Subcutaneous abdominal adipose tissue (tissue), 5 donors: ENCODE measurements around the gene SEC24B.

Experiments used
- H3K27ac ChIP-seq: one replicate; pipeline ENCODE4 v1.7.0; 2013; ENCODE audit warnings: low read depth, mild to moderate bottlenecking, inconsistent platforms, low read length, moderate library complexity
- H3K27me3 ChIP-seq, 5 donors: one replicate each; pipeline ENCODE4 v1.7.0; 2013; ENCODE audit warnings: low read length in 5 of 5, inconsistent platforms in 1 of 5; ENCODE audit not compliant: control insufficient read depth in 5 of 5, insufficient read depth in 4 of 5
- H3K36me3 ChIP-seq, 5 donors: one replicate each; pipeline ENCODE4 v1.7.0; 2013; ENCODE audit warnings: low read length in 5 of 5; ENCODE audit not compliant: control insufficient read depth in 5 of 5, insufficient read depth in 5 of 5
- H3K4me1 ChIP-seq, 5 donors: one replicate each; pipeline ENCODE4 v1.7.0; 2013; ENCODE audit warnings: low read length in 5 of 5, mild to moderate bottlenecking in 3 of 5, moderate library complexity in 1 of 5; ENCODE audit not compliant: control insufficient read depth in 5 of 5, insufficient read depth in 5 of 5
- H3K4me3 ChIP-seq, 5 donors: one replicate each; pipeline ENCODE4 v1.7.0; 2013; ENCODE audit warnings: low read length in 5 of 5, low read depth in 1 of 5
- H3K9ac ChIP-seq, 5 donors: one replicate each; pipeline ENCODE4 v1.7.0; 2013; ENCODE audit warnings: low read length in 5 of 5, mild to moderate bottlenecking in 4 of 5, moderate library complexity in 3 of 5
- H3K9me3 ChIP-seq, 5 donors: one replicate each; pipeline ENCODE4 v1.7.0; 2013; ENCODE audit warnings: low read length in 5 of 5; ENCODE audit not compliant: control insufficient read depth in 5 of 5
- donor health status: healthy.
- donor health status: healthy.
- donor health status: healthy.
- donor health status: healthy.
- donor health status: healthy.

Gene SEC24B

GRCh38 chr4:109429545-109429944 lies 4.1 kb upstream of the SEC24B start:
- Histone ChIP-seq H3K36me3 (peaks cover 0 to 5% (median 0%) of the 10 kb centered on the region in 5 donors), H3K9ac (no peak overlapping the region), H3K4me3 (no peak overlapping the region), H3K27me3 (no peaks in the 10 kb centered on the region), H3K27ac (no peak overlapping the region), H3K9me3 (no peaks in the 10 kb centered on the region), H3K4me1 (peaks cover 0 to 19% (median 15%) of the 10 kb centered on the region in 5 donors)

GRCh38 chr4:109432203-109432602 lies 1.4 kb upstream of the SEC24B start:
- peak overlapping the region; percentile 90 for H3K27ac ChIP-seq
- peak overlapping the region in 4 of 5 donors; percentile 12 to 96 (median 87) for H3K9ac ChIP-seq
- peaks cover 4 to 45% (median 40%) of the 10 kb centered on the region in 5 donors for H3K4me1 ChIP-seq
- no peaks in the 10 kb centered on the region for H3K9me3 ChIP-seq
- H3K36me3 ChIP-seq = peaks cover 0 to 5% (median 0%) of the 10 kb centered on the region in 5 donors
- H3K4me3 ChIP-seq = peak overlapping the region in 2 of 5 donors; percentile 66 to 71
- H3K27me3 ChIP-seq = no peaks in the 10 kb centered on the region

- Histone ChIP-seq H3K4me3 (peak overlapping the region; percentile 66 to 87 (median 86)), H3K27me3 (no peaks in the 10 kb centered on the region), H3K36me3 (peaks cover 0 to 5% (median 0%) of the 10 kb centered on the region in 5 donors), H3K4me1 (peaks cover 4 to 45% (median 41%) of the 10 kb centered on the region in 5 donors), H3K9me3 (no peaks in the 10 kb centered on the region), H3K27ac (peak overlapping the region; percentile 90), H3K9ac (peak overlapping the region; percentile 12 to 96 (median 84))
These were observed 919 bp upstream of the SEC24B start for GRCh38 chr4:109432696-109433095.

GRCh38 chr4:109434007-109434971 lies 674 bp downstream of the SEC24B start:
- peak overlapping the region; percentile 71 to 87 (median 87) for H3K4me3 ChIP-seq
- H3K9me3 ChIP-seq = no peaks in the 10 kb centered on the region
- peak overlapping the region; percentile 90 for H3K27ac ChIP-seq
- H3K4me1 ChIP-seq = peaks cover 4 to 46% (median 43%) of the 10 kb centered on the region in 5 donors
- peak overlapping the region; percentile 87 to 96 (median 94) for H3K9ac ChIP-seq
- no peaks in the 10 kb centered on the region for H3K27me3 ChIP-seq
- peaks cover 0 to 5% (median 0%) of the 10 kb centered on the region in 5 donors for H3K36me3 ChIP-seq

- Histone ChIP-seq H3K9me3 (no peaks in the 10 kb centered on the region), H3K27ac (peak overlapping the region; percentile 74), H3K36me3 (no peaks in the 10 kb centered on the region), H3K4me1 (peaks cover 4 to 50% (median 47%) of the 10 kb centered on the region in 5 donors), H3K9ac (peak overlapping the region in 3 of 5 donors; percentile 59 to 96 (median 94)), H3K27me3 (no peaks in the 10 kb centered on the region), H3K4me3 (peak overlapping the region in 3 of 5 donors; percentile 2 to 71 (median 46))
These were observed 2.0 kb downstream of the SEC24B start for GRCh38 chr4:109435635-109436034.

- Histone ChIP-seq H3K9ac (peak overlapping the region in 2 of 5 donors; percentile 8 to 43), H3K27ac (peak overlapping the region; percentile 35)
These were observed 2.9 kb downstream of the SEC24B start for GRCh38 chr4:109436504-109436903.

GRCh38 chr4:109440948-109441347 lies 7.3 kb downstream of the SEC24B start:
- H3K4me1 ChIP-seq = peaks cover 0 to 50% (median 47%) of the 10 kb centered on the region in 5 donors
- peaks cover 0 to 5% (median under 1%) of the 10 kb centered on the region in 5 donors for H3K36me3 ChIP-seq
- H3K27ac ChIP-seq = peak overlapping the region; percentile 7
- H3K4me3 ChIP-seq = no peak overlapping the region
- peaks cover 0 to under 1% (median under 1%) of the 10 kb centered on the region in 5 donors for H3K9me3 ChIP-seq
- H3K27me3 ChIP-seq = no peaks in the 10 kb centered on the region
- peak overlapping the region in 1 of 5 donors; percentile 42 for H3K9ac ChIP-seq

More at GRCh38 chr4:109436504-109436903, 2.9 kb downstream of the SEC24B start:
- H3K36me3 ChIP-seq = no peaks in the 10 kb centered on the region
- H3K4me3 ChIP-seq = no peak overlapping the region
- no peaks in the 10 kb centered on the region for H3K27me3 ChIP-seq
- H3K4me1 ChIP-seq = peaks cover 4 to 59% (median 56%) of the 10 kb centered on the region in 5 donors
- H3K9me3 ChIP-seq = no peaks in the 10 kb centered on the region

- no peak overlapping the region for H3K4me3 ChIP-seq
- peaks cover 3 to 5% (median 4%) of the 10 kb centered on the region in 5 donors for H3K9me3 ChIP-seq
- H3K27ac ChIP-seq = peak overlapping the region; percentile 7
- no peak overlapping the region for H3K9ac ChIP-seq
- no peaks in the 10 kb centered on the region for H3K27me3 ChIP-seq
- peaks cover 0 to 41% (median 39%) of the 10 kb centered on the region in 5 donors for H3K4me1 ChIP-seq
- H3K36me3 ChIP-seq = peaks cover 0 to 9% (median 6%) of the 10 kb centered on the region in 5 donors
These were observed 8.3 kb downstream of the SEC24B start for GRCh38 chr4:109441862-109442458.

- peaks cover 0 to 39% (median 31%) of the 10 kb centered on the region in 5 donors for H3K4me1 ChIP-seq
These were observed 10.7 kb downstream of the SEC24B start for GRCh38 chr4:109444182-109444844.

More at GRCh38 chr4:109444182-109444844, 10.7 kb downstream of the SEC24B start:
- Histone ChIP-seq H3K9ac (no peak overlapping the region), H3K27me3 (no peaks in the 10 kb centered on the region), H3K4me3 (no peak overlapping the region), H3K9me3 (peaks cover 3 to 5% (median 4%) of the 10 kb centered on the region in 5 donors), H3K27ac (no peak overlapping the region), H3K36me3 (peaks cover under 1 to 9% (median 6%) of the 10 kb centered on the region in 5 donors)
